ENCODE results near the gene CD68. TPM values are rescaled to one million over a fixed set of nuclear protein-coding genes. Genes with fewer than 3 reads are reported as not detected.
"Not testable (repeated sequence)": the region's sequence is repeated elsewhere in the genome, so short reads cannot be mapped to it uniquely, and the experiment has no call there.

The CD68 gene
- total and polyA plus RNA-seq, 8 donors: 1.8 to 60.0 (median 7.6) TPM

DNA sequence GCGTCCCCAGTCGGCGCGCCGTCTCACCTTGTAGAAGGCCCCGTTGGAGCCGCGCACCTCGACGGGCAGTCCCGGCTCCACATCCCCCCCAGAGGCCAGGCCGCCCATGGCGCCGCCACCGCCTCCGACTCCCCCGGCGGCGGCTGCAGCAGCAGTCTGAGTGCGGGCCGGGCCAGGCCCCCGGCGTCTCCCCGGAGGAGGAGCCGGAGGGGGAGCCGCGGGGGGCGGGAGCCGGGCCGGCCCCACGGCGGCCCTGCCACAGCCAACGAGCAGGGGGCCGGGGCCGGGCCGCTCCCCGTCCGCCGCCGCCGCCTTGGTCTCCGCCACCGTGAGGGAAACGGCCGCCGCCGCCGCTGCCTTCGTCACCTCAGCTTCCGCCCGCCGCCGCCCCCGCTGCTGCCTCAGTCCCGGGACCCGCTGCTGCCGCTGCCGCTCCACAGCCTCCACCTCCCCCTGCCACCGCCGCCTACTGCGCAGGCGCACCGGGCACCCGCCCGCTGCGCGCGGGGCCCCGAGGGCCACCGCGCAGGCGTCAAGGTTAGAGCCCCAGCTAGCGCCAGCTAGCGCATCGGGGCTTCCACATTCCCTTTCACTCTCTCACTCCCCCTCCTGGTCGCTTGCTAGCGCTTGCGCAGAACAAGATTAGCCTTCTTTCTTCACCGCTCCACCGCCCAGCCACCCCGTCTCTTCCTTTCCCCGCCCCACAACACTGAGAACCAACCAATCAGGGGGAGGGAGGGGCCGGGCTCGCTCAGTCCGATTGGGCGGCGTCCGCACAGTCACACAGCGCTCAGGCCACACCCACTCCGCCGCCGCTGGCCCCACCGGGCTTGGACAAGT is 35.2 kb downstream of the CD68 start, which contains the start of gene FXR2:
Gene FXR2 (minus strand): TSS at position 473 of the 840 bp plus-strand sequence. CDS start 365 bp downstream, at position 108.
- intact Hi-C loops (cut with DNase I): no loop called here
- no peaks in the 10 kb centered on the region for H3K36me3 ChIP-seq
- no peaks in the 10 kb centered on the region for H3K27me3 ChIP-seq
- ATAC-seq (peak; percentile 93 to 98 (median 94)), FAIRE-seq (peak; percentile 95), DNase-seq (peak; percentile 97 to 100 (median 100))
- H3K4me3 ChIP-seq: peak within 1 kb of the TSS; percentile 51 to 80 (median 72)
- 0 to 1% methylated on average over 48 to 93 of the region's 93 CpGs for WGBS, 2 donors
- peak within 1 kb of the TSS; percentile 75 to 89 (median 84) for H3K27ac ChIP-seq
- TF ChIP-seq, protein P1, sequence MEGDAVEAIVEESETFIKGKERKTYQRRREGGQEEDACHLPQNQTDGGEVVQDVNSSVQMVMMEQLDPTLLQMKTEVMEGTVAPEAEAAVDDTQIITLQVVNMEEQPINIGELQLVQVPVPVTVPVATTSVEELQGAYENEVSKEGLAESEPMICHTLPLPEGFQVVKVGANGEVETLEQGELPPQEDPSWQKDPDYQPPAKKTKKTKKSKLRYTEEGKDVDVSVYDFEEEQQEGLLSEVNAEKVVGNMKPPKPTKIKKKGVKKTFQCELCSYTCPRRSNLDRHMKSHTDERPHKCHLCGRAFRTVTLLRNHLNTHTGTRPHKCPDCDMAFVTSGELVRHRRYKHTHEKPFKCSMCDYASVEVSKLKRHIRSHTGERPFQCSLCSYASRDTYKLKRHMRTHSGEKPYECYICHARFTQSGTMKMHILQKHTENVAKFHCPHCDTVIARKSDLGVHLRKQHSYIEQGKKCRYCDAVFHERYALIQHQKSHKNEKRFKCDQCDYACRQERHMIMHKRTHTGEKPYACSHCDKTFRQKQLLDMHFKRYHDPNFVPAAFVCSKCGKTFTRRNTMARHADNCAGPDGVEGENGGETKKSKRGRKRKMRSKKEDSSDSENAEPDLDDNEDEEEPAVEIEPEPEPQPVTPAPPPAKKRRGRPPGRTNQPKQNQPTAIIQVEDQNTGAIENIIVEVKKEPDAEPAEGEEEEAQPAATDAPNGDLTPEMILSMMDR (IDR thresholded peaks at IDR 0.05): peak; percentile 29 to 63 (median 52)
- H3K9me3 ChIP-seq: no peaks in the 10 kb centered on the region
- peaks cover 10 to 23% (median 19%) of the 10 kb centered on the region in 3 donors for H3K4me1 ChIP-seq

DNA sequence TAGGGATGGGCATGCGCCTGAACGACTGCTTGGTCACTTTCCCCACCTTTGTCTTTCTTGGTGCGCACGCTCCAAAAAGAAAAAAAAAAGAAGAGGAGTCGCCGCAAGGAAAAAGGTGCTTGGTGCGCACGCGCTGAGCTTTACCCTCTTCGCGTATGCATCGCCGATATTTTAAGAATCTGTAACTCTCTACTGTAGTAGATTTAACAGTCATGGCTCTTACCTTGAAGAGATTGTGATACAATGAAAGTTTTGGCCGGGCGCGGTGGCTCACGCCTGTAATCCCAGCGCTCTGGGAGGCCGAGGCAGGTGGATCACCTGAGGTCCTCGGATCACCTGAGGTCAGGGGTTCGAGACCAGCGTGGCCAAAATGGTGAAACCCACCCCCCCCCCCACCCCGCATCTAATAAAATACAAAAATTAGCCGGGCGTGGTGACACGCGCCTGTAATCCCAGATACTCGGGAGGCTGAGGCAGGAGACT is 35.9 kb downstream of the CD68 start:
- no peak for ATAC-seq
- peak overlapping the region; percentile 75 to 89 (median 78) for H3K27ac ChIP-seq
- peaks cover 10 to 23% (median 19%) of the 10 kb centered on the region in 3 donors for H3K4me1 ChIP-seq
- DNase-seq: no peak
- no peaks in the 10 kb centered on the region for H3K9me3 ChIP-seq
- TF ChIP-seq, protein P1 (IDR thresholded peaks at IDR 0.05): no peak
- no peaks in the 10 kb centered on the region for H3K27me3 ChIP-seq
- no peaks in the 10 kb centered on the region for H3K36me3 ChIP-seq
- H3K4me3 ChIP-seq: peak overlapping the region in 2 of 4 donors; percentile 31 to 80
- intact Hi-C loops (cut with DNase I): no loop called here
- no peak for FAIRE-seq
- whole genome bisulfite sequencing, 2 donors: 5% methylated on average over 28 of the region's 28 CpGs

DNA sequence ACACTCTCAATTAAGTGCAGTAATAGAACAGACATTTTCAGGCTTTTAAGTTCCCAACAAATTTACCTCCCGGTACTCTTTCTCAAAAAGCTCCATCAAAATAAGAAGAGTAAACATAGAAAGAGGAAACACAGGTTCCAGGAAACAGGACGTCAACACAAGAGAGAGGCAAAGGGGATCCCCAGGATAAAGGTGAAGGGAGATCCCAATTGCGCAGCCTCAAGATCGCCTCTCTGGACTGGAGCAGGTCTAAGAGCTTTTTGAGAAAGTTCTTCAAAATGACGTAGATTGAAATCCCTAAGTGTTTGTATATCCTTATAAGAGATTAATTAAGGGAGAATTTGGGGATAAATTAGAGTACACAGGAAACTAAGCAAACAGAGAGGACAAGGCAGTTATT is 39.2 kb downstream of the CD68 start:
- H3K9me3 ChIP-seq: no peaks in the 10 kb centered on the region
- H3K4me1 ChIP-seq: peaks cover 0 to 4% (median under 1%) of the 10 kb centered on the region in 3 donors
- FAIRE-seq: no peak
- H3K36me3 ChIP-seq: no peaks in the 10 kb centered on the region
- no peak for ATAC-seq
- H3K4me3 ChIP-seq: no peak overlapping the region
- H3K27me3 ChIP-seq: no peaks in the 10 kb centered on the region
- 73 to 77% methylated on average over 5 of the region's 5 CpGs for WGBS, 2 donors
- intact Hi-C loops (cut with DNase I): no loop called here
- TF ChIP-seq, protein P1 (IDR thresholded peaks at IDR 0.05): no peak
- no peak for DNase-seq
- no peak overlapping the region for H3K27ac ChIP-seq

DNA sequence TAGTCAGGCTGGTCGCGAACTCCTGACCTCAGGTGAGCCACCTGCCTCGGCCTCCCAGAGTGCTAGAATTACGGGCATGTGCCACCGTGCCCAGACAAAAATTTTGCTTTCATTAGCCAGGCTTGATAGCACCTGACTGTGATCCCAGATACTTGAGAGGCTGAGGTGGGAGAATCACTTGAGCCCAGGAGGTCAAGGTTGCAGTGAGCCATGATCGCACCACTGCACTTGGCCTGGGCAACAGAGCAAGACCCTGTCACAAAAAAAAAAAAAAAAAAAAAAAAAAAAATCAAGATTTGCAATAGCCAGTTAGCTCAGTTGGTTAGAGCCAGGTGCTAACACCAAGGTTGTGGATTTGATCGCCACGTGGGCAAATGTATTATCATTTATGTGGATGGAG is 41.4 kb downstream of the CD68 start:
- TF ChIP-seq, protein P1 (IDR thresholded peaks at IDR 0.05): no peak
- Histone ChIP-seq H3K4me3 (no peak overlapping the region), H3K9me3 (no peaks in the 10 kb centered on the region), H3K36me3 (no peaks in the 10 kb centered on the region), H3K27ac (no peak overlapping the region), H3K4me1 (no peaks in the 10 kb centered on the region), H3K27me3 (no peaks in the 10 kb centered on the region)
- no peak for FAIRE-seq
- ATAC-seq: no peak
- intact Hi-C loops (cut with DNase I): no loop called here
- no peak for DNase-seq
- 86 to 92% methylated on average over 8 of the region's 8 CpGs for WGBS, 2 donors

DNA sequence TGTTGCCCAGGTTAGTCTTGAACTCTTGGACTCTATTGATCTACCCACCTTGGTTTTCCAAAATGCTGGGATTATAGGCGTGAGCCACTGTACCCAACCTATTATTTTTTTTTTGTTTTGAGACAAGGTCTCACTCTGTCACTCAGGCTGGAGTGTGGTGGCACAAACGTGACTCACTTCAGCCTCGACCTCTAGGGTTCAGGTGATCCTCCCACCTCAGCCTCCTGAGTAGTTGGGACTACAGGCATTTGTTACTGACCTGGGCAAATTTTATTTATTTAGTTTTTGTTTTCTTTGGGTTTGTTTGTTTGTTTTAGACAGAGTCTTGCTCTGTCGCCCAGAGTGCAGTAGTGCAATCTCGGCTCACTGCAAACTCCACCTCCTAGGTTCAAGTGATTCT is 44.2 kb downstream of the CD68 start:
- H3K36me3 ChIP-seq: no peaks in the 10 kb centered on the region
- no peaks in the 10 kb centered on the region for H3K27me3 ChIP-seq
- DNase-seq: no peak
- no peak overlapping the region for H3K4me3 ChIP-seq
- intact Hi-C loops (cut with DNase I): no loop called here
- ATAC-seq: no peak
- no peak overlapping the region for H3K27ac ChIP-seq
- H3K9me3 ChIP-seq: no peaks in the 10 kb centered on the region
- TF ChIP-seq, protein P1 (IDR thresholded peaks at IDR 0.05): no peak
- H3K4me1 ChIP-seq: peaks cover 0 to 10% (median 6%) of the 10 kb centered on the region in 3 donors
- 72 to 82% methylated on average over 5 of the region's 5 CpGs for WGBS, 2 donors
- FAIRE-seq: no peak

DNA sequence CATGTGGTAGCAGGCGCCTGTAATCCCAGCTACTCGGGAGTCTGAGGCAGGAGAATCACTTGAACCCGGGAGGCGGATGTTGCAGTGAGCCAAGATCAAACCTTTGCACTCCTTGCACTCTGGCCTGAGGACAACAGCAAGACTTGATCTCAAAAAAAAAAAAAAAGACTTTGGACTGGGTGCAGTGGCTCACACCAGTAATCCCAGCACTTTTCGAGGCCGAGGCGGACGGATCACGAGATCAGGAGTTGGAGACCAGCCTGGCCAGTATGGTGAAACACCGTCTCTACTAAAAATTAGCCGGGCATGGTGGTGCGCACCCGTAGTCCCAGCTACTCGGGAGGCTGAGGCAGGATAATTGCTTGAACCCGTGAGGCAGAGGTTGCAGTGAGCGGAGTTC is 46.3 kb downstream of the CD68 start:
- H3K9me3 ChIP-seq; H3K36me3 ChIP-seq; H3K4me3 ChIP-seq; ATAC-seq; H3K4me1 ChIP-seq; H3K27ac ChIP-seq; DNase-seq; H3K27me3 ChIP-seq; intact Hi-C loops (cut with DNase I); FAIRE-seq: not testable (repeated sequence)
- WGBS, 2 donors: 94 to 95% methylated on average over 16 of the region's 16 CpGs
